WTC11 (cell line): ENCODE data around the gene NRIP2. TPM values are rescaled to one million over a fixed set of nuclear protein-coding genes. Genes with fewer than 3 reads are reported as not detected.

Experiments
- AR ChIP-seq: fragments of 250-450 bp; sonication (Bioruptor Pico); IDR thresholded peaks from 2 replicates; pipeline ENCODE4 v1.9.0; 2021; ENCODE audit warnings: mild to moderate bottlenecking
- ATF1 ChIP-seq: sonication (generic); formaldehyde crosslinking; IDR thresholded peaks from 2 replicates; pipeline ENCODE4 v1.8.1; 2023; ENCODE audit warnings: mild to moderate bottlenecking, moderate library complexity, missing genetic modification reagents
- ATF6 ChIP-seq: sonication (generic); formaldehyde crosslinking; IDR thresholded peaks from 2 replicates; pipeline ENCODE4 v1.8.1; 2023; ENCODE audit warnings: mild to moderate bottlenecking, missing genetic modification reagents
- CDX4 ChIP-seq: fragments of 250-450 bp; sonication (Bioruptor Pico); IDR thresholded peaks from 2 replicates; pipeline ENCODE4 v1.9.0; 2021; ENCODE audit warnings: moderate library complexity, mild to moderate bottlenecking, inconsistent platforms, borderline replicate concordance
- EMX1 ChIP-seq: fragments of 250-450 bp; sonication (Bioruptor Pico); IDR thresholded peaks from 2 replicates; pipeline ENCODE4 v1.8.0; 2021; ENCODE audit warnings: mild to moderate bottlenecking
- FOXP1 ChIP-seq: sonication (generic); formaldehyde crosslinking; IDR thresholded peaks from 2 replicates; pipeline ENCODE4 v1.8.0; 2022; ENCODE audit warnings: missing genetic modification reagents, mild to moderate bottlenecking, moderate library complexity, borderline replicate concordance
- FOXP4 ChIP-seq: sonication (generic); formaldehyde crosslinking; IDR thresholded peaks from 2 replicates; pipeline ENCODE4 v1.8.0; 2022; ENCODE audit warnings: mild to moderate bottlenecking, missing genetic modification reagents
- GTF2I ChIP-seq: fragments of 250-450 bp; sonication (Bioruptor Pico); conservative IDR thresholded peaks from 2 replicates; pipeline ENCODE4 v1.4.0; 2021; ENCODE audit warnings: mild to moderate bottlenecking
- IRF1 ChIP-seq: sonication (generic); formaldehyde crosslinking; IDR thresholded peaks from 2 replicates; pipeline ENCODE4 v1.8.0; 2023; ENCODE audit warnings: missing genetic modification reagents
- JUN ChIP-seq: sonication (generic); formaldehyde crosslinking; IDR thresholded peaks from 2 replicates; pipeline ENCODE4 v1.8.0; 2023; ENCODE audit warnings: mild to moderate bottlenecking, missing genetic modification reagents
- ZBTB21 ChIP-seq: sonication (generic); formaldehyde crosslinking; IDR thresholded peaks from 2 replicates; pipeline ENCODE4 v1.8.1; 2023; ENCODE audit warnings: mild to moderate bottlenecking, missing genetic modification reagents, borderline replicate concordance
- ZNF263 ChIP-seq: sonication (generic); formaldehyde crosslinking; IDR thresholded peaks from 2 replicates; pipeline ENCODE4 v1.8.1; 2022; ENCODE audit warnings: low read depth, mild to moderate bottlenecking, moderate library complexity, missing genetic modification reagents
- ZNF425 ChIP-seq: fragments of 250-450 bp; sonication (Bioruptor Pico); conservative IDR thresholded peaks from 2 replicates; pipeline ENCODE4 v1.9.0; 2021; ENCODE audit warnings: mild to moderate bottlenecking
- ZNF532 ChIP-seq: fragments of 250-450 bp; sonication (Bioruptor Pico); IDR thresholded peaks from 2 replicates; pipeline ENCODE4 v1.9.0; 2021; ENCODE audit warnings: mild to moderate bottlenecking, borderline replicate concordance
- total RNA-seq: library from RNA; stranded (reverse); gene quantifications from 3 replicates; pipeline ENCODE4 v1.2.3, GENCODE V29; 2021
- TF ChIP-seq, protein P1 (sequence below): sonication (generic); formaldehyde crosslinking; conservative IDR thresholded peaks from 2 replicates; pipeline ENCODE4 v1.8.1; 2023; ENCODE audit warnings: mild to moderate bottlenecking, low read depth, missing genetic modification reagents, moderate library complexity
- TF ChIP-seq, protein P2 (sequence below): sonication (generic); formaldehyde crosslinking; IDR thresholded peaks from 2 replicates; pipeline ENCODE4 v1.8.1; 2023; ENCODE audit warnings: mild to moderate bottlenecking, missing genetic modification reagents

The NRIP2 gene
- total RNA-seq, 1 experiment from 2014 or later: not detected

- TF ChIP-seq ZNF532 (CRISPR knock-in tag) (no peak), ATF1 (CRISPR knock-in tag) (no peak), FOXP1 (CRISPR knock-in tag) (peak; percentile 94), JUN (no peak), IRF1 (CRISPR knock-in tag) (no peak), ZNF425 (no peak), FOXP4 (CRISPR knock-in tag) (peak; percentile 93), ATF6 (CRISPR knock-in tag) (0 out of 2 replicates have a peak, but pooled peaks have one; percentile 63), AR (CRISPR knock-in tag) (no peak), ZBTB21 (peak; percentile 88; the same call in 1 of the 2 replicates), EMX1 (no peak), ZNF263 (no peak), GTF2I (CRISPR knock-in tag) (no peak), CDX4 (CRISPR knock-in tag) (no peak)
- TF ChIP-seq, protein P1, sequence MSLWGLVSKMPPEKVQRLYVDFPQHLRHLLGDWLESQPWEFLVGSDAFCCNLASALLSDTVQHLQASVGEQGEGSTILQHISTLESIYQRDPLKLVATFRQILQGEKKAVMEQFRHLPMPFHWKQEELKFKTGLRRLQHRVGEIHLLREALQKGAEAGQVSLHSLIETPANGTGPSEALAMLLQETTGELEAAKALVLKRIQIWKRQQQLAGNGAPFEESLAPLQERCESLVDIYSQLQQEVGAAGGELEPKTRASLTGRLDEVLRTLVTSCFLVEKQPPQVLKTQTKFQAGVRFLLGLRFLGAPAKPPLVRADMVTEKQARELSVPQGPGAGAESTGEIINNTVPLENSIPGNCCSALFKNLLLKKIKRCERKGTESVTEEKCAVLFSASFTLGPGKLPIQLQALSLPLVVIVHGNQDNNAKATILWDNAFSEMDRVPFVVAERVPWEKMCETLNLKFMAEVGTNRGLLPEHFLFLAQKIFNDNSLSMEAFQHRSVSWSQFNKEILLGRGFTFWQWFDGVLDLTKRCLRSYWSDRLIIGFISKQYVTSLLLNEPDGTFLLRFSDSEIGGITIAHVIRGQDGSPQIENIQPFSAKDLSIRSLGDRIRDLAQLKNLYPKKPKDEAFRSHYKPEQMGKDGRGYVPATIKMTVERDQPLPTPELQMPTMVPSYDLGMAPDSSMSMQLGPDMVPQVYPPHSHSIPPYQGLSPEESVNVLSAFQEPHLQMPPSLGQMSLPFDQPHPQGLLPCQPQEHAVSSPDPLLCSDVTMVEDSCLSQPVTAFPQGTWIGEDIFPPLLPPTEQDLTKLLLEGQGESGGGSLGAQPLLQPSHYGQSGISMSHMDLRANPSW (CRISPR knock-in tag): no peak
- TF ChIP-seq, protein P2, sequence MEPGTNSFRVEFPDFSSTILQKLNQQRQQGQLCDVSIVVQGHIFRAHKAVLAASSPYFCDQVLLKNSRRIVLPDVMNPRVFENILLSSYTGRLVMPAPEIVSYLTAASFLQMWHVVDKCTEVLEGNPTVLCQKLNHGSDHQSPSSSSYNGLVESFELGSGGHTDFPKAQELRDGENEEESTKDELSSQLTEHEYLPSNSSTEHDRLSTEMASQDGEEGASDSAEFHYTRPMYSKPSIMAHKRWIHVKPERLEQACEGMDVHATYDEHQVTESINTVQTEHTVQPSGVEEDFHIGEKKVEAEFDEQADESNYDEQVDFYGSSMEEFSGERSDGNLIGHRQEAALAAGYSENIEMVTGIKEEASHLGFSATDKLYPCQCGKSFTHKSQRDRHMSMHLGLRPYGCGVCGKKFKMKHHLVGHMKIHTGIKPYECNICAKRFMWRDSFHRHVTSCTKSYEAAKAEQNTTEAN (CRISPR knock-in tag): no peak
These were observed 22.3 kb downstream of the NRIP2 start, which contains the start of gene ITFG2 (continued) for GRCh38 chr12:2812290-2813213.
